Measurements from ENCODE around the gene FBXO41.

FBXO41 gene

GRCh38 chr2:73239776-73240175 lies 44.5 kb downstream of the FBXO41 start:
- no peak for DNase-seq (ENCODE audit: low read depth)

DNA sequence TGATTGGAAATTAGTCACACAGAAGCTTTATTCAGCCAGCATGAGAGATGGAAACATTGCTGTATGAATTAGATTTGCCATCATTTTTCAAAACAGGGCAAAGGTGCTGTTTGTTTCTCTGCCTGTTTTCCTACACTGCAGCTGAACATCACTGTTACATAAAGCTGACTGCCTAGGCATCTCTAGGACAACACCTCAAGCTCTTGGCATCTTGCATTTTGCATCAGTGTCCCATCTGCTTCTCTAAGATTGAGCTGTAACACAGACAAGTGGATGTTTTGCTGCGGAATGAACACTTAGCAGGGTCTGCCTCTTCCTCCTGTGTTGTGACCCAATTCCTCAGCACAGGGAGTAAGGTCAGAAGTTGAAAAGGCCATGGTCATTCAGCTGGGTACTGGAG lies 45.3 kb downstream of the FBXO41 start:
- DNase-seq (ENCODE audit: low read depth), result no peak

- no peak for DNase-seq (ENCODE audit: low read depth)
These were observed 46.1 kb downstream of the FBXO41 start for GRCh38 chr2:73238149-73238548.

GRCh38 chr2:73237168-73237567 lies 47.1 kb downstream of the FBXO41 start:
- no peak for DNase-seq (ENCODE audit: low read depth)

GRCh38 chr2:73235315-73236028 lies 48.8 kb downstream of the FBXO41 start:
- DNase-seq (ENCODE audit: low read depth), result no peak

GRCh38 chr2:73233932-73234832 lies 50.1 kb downstream of the FBXO41 start, which contains the start of gene CCT7:
TSS of gene CCT7 (plus strand) at chr2:73234308. CDS start at chr2:73234379, 71 bp downstream.
- peak; percentile 73 for DNase-seq (ENCODE audit: low read depth)

GRCh38 chr2:73233154-73233931 lies 50.9 kb downstream of the FBXO41 start, which contains the start of gene PRADC1:
TSS of gene PRADC1 (minus strand) at chr2:73233239. CDS start at chr2:73233160, 79 bp downstream.
- DNase-seq (ENCODE audit: low read depth), result peak; percentile 90

DNA sequence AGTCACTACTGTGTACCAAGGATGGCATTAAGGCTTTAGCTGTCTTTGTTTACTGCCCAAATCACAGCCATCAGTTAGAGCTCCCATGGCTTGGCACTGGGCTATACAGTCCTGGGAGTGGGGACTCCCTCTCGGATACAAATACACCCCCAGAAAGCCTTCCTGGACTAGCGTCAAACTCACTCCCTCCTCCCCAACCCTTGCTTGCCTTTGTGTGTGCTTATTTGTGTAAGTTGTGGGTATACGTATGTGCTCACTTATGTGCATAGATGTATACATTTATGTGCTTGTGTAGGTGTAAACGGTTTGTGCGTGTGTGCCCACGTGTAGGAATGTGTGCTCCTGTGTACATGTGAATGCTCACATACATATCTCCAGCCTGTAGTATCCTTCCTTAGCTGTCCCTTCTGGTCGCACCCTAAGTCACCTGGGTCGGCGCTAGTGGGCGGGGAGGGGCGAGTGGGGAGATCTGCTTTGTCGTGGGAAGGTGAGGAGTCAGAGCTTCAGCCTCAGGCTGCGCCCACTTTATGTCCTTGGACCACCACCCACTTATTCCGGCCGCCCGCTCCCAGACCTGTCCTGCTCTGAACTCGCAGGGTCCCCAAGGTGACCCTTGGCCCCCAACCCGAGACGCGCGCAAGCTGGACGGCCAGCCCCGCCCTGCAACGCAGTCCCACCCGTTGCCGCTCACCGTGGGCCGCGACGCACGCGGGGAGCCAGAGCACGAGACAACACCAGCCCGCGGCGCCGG lies 51.7 kb downstream of the FBXO41 start:
- DNase-seq (ENCODE audit: low read depth), result peak; percentile 11

GRCh38 chr2:73228631-73229030 lies 55.6 kb downstream of the FBXO41 start:
- DNase-seq (ENCODE audit: low read depth), result no peak

DNA sequence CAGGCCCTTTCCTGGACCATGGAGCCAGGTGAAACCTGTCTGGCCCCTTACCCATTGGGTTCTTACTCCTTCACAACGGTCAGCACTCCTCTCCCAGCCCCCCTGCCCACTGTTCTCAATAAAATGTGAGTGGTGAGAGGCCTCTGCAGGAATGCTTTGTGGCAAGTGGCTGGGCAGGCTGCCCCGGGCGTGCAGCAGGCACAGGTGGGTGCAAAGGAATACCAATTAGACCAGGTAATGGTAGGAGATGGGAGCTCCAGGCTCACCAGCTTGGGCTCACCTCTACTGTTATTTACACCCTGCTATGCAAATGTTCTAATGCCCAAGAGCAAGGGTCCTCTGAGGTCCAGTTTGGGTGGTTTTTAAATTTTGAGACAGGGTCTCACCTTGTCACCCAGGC lies 57.2 kb downstream of the FBXO41 start:
- no peak for DNase-seq (ENCODE audit: low read depth)

GRCh38 chr2:73225513-73226360 lies 58.5 kb downstream of the FBXO41 start:
- DNase-seq (ENCODE audit: low read depth), result no peak

DNA sequence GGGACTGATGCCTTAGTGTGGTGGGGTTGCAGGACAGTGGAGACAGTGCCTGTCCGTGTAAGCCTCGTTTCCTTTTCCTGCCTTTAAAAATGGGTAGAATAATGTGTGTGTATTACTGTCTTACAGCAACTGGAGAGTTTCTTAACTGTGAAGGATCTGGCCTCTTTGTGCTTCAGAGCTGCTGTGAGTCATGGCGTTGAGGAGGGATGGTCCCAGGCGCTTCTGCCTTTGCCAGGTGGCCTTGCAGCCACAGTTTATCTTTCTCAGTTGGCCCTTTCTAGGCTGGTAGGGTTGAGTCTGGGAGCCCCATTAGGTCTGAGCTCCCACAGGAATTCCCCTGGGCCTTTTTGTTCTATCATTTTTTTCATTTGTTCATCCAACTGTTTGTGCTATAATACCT lies 60.5 kb downstream of the FBXO41 start:
- DNase-seq (ENCODE audit: low read depth), result no peak

DNA sequence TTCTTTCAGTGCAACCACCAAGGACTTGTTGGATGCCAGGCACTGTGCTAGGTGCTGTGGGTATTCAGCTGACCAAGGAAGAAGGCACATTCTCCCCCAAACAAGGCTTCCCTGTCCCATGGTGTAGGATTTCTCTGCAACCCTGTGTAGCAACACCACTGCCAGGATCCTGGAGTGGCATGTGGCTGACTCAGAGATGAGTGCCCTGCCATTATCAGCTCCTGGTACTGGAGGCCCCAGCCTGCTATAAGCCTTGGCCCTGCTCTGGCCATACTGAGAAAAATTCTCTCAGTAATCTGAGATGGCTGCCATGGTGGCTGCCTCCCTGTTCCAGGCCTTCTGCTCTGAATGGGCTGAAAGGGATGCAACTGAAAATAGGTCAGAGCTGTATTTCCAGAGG lies 66.0 kb downstream of the FBXO41 start:
- DNase-seq (ENCODE audit: low read depth), result no peak

- no peak for DNase-seq (ENCODE audit: low read depth)
These were observed 66.5 kb downstream of the FBXO41 start for GRCh38 chr2:73217826-73218225.

GRCh38 chr2:73217160-73217559 lies 67.1 kb downstream of the FBXO41 start:
- DNase-seq (ENCODE audit: low read depth), result no peak

- DNase-seq (ENCODE audit: low read depth), result no peak
These were observed 69.0 kb downstream of the FBXO41 start for GRCh38 chr2:73215254-73215653.

DNA sequence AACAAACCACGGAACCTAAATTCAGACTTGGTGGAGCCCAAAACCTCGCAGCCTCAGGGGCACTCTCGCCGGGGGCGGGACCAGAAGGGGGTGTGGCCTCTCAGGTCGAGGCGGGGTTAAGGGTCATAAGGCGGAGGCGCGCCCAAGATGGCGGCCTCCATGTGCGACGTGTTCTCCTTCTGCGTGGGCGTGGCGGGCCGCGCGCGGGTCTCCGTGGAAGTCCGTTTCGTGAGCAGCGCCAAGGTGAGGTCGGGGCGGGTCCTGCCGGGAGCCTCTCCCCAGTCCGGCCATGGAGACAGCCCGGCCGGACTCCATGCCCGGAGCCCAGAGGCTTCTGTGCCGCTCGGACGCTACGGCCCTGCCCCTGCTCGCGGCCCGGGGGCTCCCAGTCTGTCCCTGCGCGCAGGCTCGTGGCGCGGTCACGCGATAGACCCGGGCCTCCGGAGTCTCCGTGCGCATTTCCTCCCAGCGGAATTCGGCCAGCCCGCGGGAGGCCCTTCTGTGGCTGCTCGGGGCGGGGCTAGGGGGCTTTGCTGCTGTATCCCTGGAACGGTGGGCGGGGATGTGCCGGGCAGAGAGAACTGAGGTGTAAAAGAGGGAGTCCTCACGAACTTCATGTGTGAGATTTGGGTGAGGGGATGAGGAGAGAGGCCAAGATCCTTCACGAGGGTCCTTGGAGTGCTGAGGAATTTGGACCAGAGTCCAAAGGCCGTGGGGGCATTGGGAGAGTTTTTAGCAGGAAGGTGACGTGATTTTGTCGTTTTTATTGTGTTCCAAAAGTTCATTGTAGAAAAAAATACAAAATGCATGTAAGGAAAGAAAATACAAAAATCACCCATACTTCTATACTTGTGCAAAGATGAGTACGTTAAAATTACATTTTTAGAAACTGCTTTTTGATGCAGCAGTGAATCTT lies 69.9 kb downstream of the FBXO41 start, which contains the start of gene SMYD5:
SMYD5 (plus strand) TSS at position 126 of the 916 bp plus-strand sequence; CDS start at position 148, 22 bp downstream.
- DNase-seq (ENCODE audit: low read depth), result peak; percentile 83

DNA sequence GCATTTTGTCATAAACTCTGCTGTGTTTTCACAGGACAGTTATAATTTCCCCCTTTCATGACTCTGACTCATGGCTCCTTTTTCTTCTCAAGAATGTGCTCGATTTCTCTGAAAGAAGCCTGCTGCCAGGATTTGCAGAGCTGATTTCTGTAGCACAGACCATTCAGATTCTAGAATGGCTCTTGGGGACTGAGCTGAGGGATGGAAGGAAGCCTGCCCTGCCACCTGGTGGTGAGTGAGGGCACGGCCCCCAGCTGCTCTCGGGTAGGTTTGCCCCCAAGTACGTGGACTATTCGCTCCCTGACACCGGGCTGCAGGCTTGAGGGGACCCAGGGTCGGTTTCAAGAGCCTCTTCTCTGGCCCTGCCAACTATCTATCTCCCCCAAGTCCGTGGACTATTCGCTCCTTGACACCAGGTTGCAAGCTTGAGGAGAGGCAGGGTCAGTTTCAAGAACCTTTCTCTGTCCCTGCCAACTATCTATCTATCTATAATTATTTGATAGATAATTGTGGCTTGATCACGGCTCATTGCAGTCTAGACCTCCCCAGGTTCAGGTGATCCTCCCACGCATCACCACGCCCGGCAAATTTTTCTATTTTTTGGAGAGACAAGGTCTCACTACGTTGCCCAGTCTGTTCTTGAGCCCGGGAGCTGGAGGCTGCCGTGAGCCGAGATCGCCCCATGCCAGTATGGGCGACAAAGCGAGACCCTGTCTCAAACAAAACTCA lies 71.7 kb downstream of the FBXO41 start:
- peak; percentile 62 for DNase-seq (ENCODE audit: low read depth)

GRCh38 chr2:73212098-73212447 lies 72.2 kb downstream of the FBXO41 start:
- no peak for DNase-seq (ENCODE audit: low read depth)
